Aorta (tissue), 5 donors: Measurements from ENCODE around the gene NENF. TPM values are rescaled to one million over a fixed set of nuclear protein-coding genes. Genes with fewer than 3 reads are reported as not detected.
A peak's percentile ranks its signal among the peaks of the same experiment; 100 is the strongest.
"Not testable (repeated sequence)": the region's sequence is repeated elsewhere in the genome, so short reads cannot be mapped to it uniquely, and the experiment has no call there.

Experiments
- ATAC-seq: fragments of 200-7000 bp; cut with Tn5 transposase; one replicate; pipeline ENCODE4 v1.9.1; 2022; ENCODE audit warnings: moderate library complexity; ENCODE audit not compliant: low FRiP score
- DNase-seq, 2 donors: peaks; one replicate each; pipeline ENCODE4 v3.0.0-alpha.2; 2020
- H3K27ac ChIP-seq, 2 donors: one replicate each; pipeline ENCODE4 v1.5.1; 2013; ENCODE audit warnings: low read length in 2 of 2, mild to moderate bottlenecking in 2 of 2, moderate library complexity in 2 of 2, control low read depth in 1 of 2, inconsistent platforms in 1 of 2, low read depth in 1 of 2
- H3K27me3 ChIP-seq, 2 donors: one replicate each; pipeline ENCODE4 v1.6.1; 2013; ENCODE audit warnings: control low read depth in 1 of 2, low read length in 1 of 2, mild to moderate bottlenecking in 1 of 2, moderate library complexity in 1 of 2; ENCODE audit not compliant: insufficient read depth in 2 of 2, control insufficient read depth in 1 of 2
- H3K36me3 ChIP-seq, 2 donors: one replicate each; pipeline ENCODE4 v1.6.1; 2013; ENCODE audit warnings: control low read depth in 1 of 2, low read length in 1 of 2, mild to moderate bottlenecking in 1 of 2; ENCODE audit not compliant: insufficient read depth in 2 of 2, control insufficient read depth in 1 of 2
- H3K4me1 ChIP-seq, 2 donors: one replicate each; pipeline ENCODE4 v1.6.1; 2013; ENCODE audit warnings: low read length in 2 of 2, control low read depth in 1 of 2, mild to moderate bottlenecking in 1 of 2, moderate library complexity in 1 of 2; ENCODE audit not compliant: insufficient read depth in 2 of 2, control insufficient read depth in 1 of 2
- H3K4me3 ChIP-seq, 2 donors: one replicate each; pipeline ENCODE4 v1.5.1; 2013; ENCODE audit warnings: low read length in 2 of 2, control low read depth in 1 of 2, mild to moderate bottlenecking in 1 of 2
- H3K9me3 ChIP-seq: one replicate; pipeline ENCODE4 v1.6.1; 2013; ENCODE audit warnings: mild to moderate bottlenecking, low read length; ENCODE audit not compliant: control insufficient read depth
- WGBS, 2 donors: extraction: QIAGEN DNeasy Blood & Tissue Kit; methylation state at CpG; one replicate each; pipeline ENCODE4 v1.1.7; 2013; 5-methylcytosine and 5-hydroxymethylcytosine counted together
- intact Hi-C, 2 donors: fragments of 100-400 bp; cut with DNase I; formaldehyde crosslinking; loops; one replicate each; pipeline versions ENCODE4 v1.14.2 to v1.15.0; 2022
- long read RNA-seq, 2 donors: library from polyadenylated mRNA; unstranded; transcript quantifications; one replicate each; pipeline ENCODE4 v2.0.0, GENCODE V29; 2020 to 2021
- polyA plus RNA-seq, 2 donors: library from polyadenylated mRNA; stranded (reverse); fragments of 200-250 nt; gene quantifications; one replicate each; pipeline ENCODE4 v1.2.3, GENCODE V29; 2013
- total RNA-seq, 2 donors: library from RNA; stranded (reverse); fragmentation: NEBNext Ultra II Directional; extraction: Animal tissue kit (Norgen Biotek cat#: 25700); gene quantifications; one replicate each; pipeline ENCODE4 v1.2.1, GENCODE V29; 2021
- donor health status: healthy with polysubstance abuse.
- donor health status: Bipolar disorder and iron deficiency.
- donor health status: DM: no; HTN: no; CAD: no.
- donor health status: DM: no; HTN: no; CAD: no.
- donor health status: DM: yes; HTN: yes; CAD: no.

NENF gene
- total RNA-seq, result 10 to 100 TPM; 67.9 to 91.5 TPM
- polyA plus RNA-seq, result 100 to 1,000 TPM; 122 to 148 TPM
- long read RNA-seq, donor 1, partial matches to known transcripts, result 5 of 11 reads
- long read RNA-seq, donor 1, other reads (novel, unspliced or antisense), result 5 of 11 reads
- long read RNA-seq, donor 2, transcript NENF-201 (4 exons, 949 nt), result major isoform, 50 of 67 reads
- long read RNA-seq, donor 2, transcript NENF-204 (3 exons, 845 nt), result minor isoform, 5 of 67 reads
- long read RNA-seq, donor 2, partial matches to known transcripts, result 9 of 67 reads
- long read RNA-seq, donor 2, other reads (novel, unspliced or antisense), result 3 of 67 reads

DNA sequence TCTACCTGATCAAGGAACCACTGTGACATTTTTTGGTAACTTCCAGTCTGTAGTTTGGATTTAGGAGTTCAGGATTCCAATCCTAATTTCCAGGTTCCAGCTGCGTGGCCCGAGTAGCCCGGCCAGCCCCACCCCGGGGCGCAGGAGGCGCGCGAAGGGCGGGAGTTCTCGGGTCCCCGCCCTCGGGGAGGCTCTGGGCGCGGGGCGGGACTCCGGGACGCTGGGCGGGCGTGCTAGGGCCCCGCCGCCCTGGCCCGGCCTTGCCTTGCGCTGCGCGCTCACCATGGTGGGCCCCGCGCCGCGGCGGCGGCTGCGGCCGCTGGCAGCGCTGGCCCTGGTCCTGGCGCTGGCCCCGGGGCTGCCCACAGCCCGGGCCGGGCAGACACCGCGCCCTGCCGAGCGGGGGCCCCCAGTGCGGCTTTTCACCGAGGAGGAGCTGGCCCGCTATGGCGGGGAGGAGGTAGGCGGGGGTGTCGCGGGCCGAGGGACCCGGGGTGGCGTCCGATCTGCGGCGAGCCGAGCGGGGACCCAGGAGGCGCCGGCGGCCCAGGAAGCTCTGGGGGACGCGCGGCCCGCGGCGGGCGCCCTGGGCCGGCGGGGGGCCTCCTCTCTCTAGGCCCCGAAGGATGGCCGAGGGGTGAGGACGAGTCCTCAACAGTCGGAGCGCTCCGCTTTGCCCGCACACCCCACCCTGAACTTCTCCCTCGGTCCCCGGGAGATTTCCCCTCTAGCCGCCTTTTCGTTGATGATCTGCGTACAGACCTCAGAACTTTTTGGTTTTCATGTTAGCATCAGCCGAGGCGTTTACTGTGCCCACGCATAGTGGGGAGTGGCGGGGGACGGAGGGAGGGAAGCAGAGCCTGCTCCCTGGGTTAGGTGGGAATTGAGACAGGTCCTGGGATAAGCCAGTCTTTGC lies at the start of gene NENF:
Gene NENF, plus strand, starts transcription at position 260 of the 916 bp plus-strand sequence. Its CDS starts 24 bp downstream, at position 284.
- peak; percentile 91 to 95 for DNase-seq

DNA sequence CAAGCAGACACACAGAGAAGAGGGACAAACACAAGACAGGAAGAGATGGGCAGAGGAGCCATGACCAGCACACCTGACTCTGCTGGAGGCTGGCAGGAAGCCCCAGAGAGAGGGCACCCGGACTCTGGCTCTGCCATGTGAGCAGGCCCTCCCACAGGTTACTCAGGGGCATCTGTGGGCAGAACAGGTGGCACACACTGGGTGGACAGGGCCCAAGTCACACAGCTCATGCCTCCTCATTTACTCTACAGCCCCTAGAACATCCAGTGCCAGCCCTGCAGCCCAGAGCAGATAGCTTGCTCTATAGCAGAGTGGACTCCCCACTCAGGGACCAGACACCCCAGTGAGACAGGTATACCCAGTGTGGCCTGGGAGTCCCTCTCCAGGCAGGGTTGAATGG lies 46.7 kb upstream of the NENF start:
- H3K4me1 ChIP-seq, result no peaks in the 10 kb centered on the region
- no peak overlapping the region for H3K4me3 ChIP-seq
- ATAC-seq (peak; percentile 36), DNase-seq (no peak)
- H3K36me3 ChIP-seq, result peaks cover 0 to 2% of the 10 kb centered on the region in 2 donors
- no peaks in the 10 kb centered on the region for H3K27me3 ChIP-seq
- no peaks in the 10 kb centered on the region for H3K9me3 ChIP-seq
- intact Hi-C loops, result no loop called here
- 75 to 91% methylated on average over 1 of the region's 1 CpG for WGBS, 2 donors
- H3K27ac ChIP-seq, result no peak overlapping the region

More for the DNA sequence above, at the start of gene NENF:
- no peaks in the 10 kb centered on the region for H3K27me3 ChIP-seq
- peak; percentile 97 for ATAC-seq
- 0 to 1% methylated on average over 49 to 86 of the region's 86 CpGs for WGBS, 2 donors
- H3K4me1 ChIP-seq, result peaks cover 4% of the 10 kb centered on the region in 2 donors
- peak within 1 kb of the TSS; percentile 69 to 92 for H3K27ac ChIP-seq
- intact Hi-C loops, result loop anchor here in 1 of 2 donors (2.0 kb wide), 1 partner anchor 20 kb away; no protein-coding TSS in a partner anchor
- no peaks in the 10 kb centered on the region for H3K36me3 ChIP-seq
- no peaks in the 10 kb centered on the region for H3K9me3 ChIP-seq
- H3K4me3 ChIP-seq, result peak within 1 kb of the TSS; percentile 94 to 99

DNA sequence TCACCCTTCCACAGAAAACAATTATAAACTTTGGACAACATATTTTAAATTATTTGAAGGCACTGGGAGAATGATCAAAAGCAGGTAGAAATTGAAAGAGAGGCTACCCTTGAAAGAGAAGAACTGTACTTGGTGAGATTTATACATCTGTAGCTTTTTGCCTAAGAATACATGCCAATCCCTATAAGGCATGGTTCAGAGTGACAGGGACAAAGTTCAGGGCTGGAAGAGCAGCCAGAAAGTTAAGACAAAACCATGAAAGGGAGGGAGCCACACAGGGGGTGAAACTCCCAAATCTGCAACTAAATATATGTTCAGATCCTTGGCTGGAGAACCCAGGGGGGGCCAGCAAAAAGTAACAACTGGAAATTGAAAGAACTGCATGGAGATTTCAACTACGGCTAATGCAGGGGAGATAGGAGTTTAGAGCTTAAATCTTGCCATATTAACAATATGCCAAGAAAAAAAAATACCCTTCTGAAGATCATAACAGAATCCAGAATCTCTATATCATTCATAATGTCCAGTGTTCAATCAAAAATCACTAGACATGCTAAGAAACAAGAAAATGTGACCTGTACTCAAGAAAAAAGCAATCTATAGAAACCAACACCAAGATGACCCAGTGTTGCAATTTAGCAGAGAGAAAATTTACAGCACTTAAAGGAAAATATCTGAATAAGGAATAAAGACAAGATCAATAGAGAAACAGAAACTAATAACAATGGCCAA lies 43.6 kb upstream of the NENF start:
- 95 to 99% methylated on average over 1 of the region's 1 CpG for WGBS, 2 donors
- H3K27ac ChIP-seq, result no peak overlapping the region
- intact Hi-C loops, result no loop called here
- H3K27me3 ChIP-seq, result no peaks in the 10 kb centered on the region
- no peaks in the 10 kb centered on the region for H3K9me3 ChIP-seq
- no peak overlapping the region for H3K4me3 ChIP-seq
- no peak for ATAC-seq
- no peaks in the 10 kb centered on the region for H3K4me1 ChIP-seq
- DNase-seq, result no peak
- H3K36me3 ChIP-seq, result peaks cover 0 to 2% of the 10 kb centered on the region in 2 donors

DNA sequence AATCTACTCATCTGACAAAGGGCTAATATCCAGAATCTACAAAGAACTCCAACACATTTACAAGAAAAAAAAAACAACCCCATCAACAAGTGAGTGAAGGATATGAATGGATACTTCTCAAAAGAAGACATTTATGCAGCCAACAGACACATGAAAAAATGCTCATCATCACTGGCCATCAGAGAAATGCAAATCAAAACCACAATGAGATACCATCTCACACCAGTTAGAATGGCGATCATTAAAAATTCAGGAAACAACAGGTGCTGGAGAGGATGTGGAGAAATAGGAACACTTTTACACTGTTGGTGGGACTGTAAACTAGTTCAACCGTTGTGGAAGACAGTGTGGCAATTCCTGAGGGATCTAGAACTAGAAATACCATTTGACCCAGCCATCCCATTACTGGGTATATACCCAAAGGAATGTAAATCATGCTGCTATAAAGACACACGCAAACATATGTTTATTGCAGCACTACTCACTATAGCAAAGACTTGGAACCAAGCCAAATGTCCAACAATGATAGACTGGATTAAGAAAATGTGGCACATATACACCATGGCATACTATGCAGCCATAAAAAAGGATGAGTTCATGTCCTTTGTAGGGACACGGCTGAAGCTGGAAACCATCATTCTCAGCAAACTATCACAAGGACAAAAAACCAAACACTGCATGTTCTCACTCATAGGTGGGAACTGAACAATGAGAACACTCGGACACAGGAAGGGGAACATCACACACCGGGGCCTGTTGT lies 36.9 kb upstream of the NENF start:
- intact Hi-C loops, H3K27me3 ChIP-seq, H3K4me3 ChIP-seq, ATAC-seq, H3K4me1 ChIP-seq, H3K36me3 ChIP-seq, H3K27ac ChIP-seq, H3K9me3 ChIP-seq, DNase-seq: not testable (repeated sequence)
- WGBS, 2 donors, result 94 to 96% methylated on average over 5 of the region's 6 CpGs

DNA sequence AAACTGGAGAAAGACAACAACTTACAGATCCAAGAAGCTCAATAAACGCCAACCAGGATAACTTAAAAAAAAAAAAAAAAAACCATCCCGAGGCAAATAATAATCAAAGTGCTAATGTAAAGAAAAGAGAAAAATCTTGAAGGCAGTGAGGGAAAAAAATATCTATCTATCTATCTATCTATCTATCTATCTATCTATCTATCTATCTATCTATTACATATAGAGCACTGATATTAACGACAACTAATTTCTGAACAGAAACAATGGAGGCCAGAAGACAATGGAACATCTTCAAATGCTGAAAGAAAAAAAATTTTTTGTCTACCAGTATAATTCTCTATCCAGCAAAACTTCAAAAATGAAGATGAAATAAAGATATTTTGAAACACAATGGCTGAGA lies 36.1 kb upstream of the NENF start:
- Histone ChIP-seq H3K4me1 (no peaks in the 10 kb centered on the region), H3K27ac (no peak overlapping the region), H3K9me3 (no peaks in the 10 kb centered on the region), H3K27me3 (no peaks in the 10 kb centered on the region), H3K36me3 (no peaks in the 10 kb centered on the region), H3K4me3 (no peak overlapping the region)
- DNase-seq (no peak), ATAC-seq (no peak)
- intact Hi-C loops, result no loop called here
- 94 to 98% methylated on average over 3 of the region's 3 CpGs for WGBS, 2 donors

DNA sequence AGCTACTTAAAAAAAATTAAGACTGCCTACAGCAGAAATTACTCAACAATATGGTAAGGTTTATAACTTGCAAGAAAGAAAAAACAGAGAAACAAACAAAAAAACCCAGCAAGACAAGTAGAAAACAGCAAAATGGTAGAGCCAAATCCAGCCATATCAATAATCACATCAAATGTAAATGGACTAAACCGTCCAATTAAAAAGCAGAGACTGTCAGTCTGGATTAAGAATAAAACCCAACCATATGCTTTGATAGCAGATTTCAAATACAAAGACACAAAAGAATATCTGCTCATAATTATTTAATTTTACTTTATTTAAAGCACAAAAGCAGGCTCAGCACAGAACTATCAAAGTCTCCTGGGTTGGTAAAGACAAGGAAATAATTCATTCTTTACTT lies 35.5 kb upstream of the NENF start:
- Histone ChIP-seq H3K36me3 (no peaks in the 10 kb centered on the region), H3K27ac (no peak overlapping the region), H3K4me1 (no peaks in the 10 kb centered on the region), H3K9me3 (no peaks in the 10 kb centered on the region), H3K27me3 (no peaks in the 10 kb centered on the region), H3K4me3 (no peak overlapping the region)
- DNase-seq, result no peak
- ATAC-seq, result no peak
- 96 to 100% methylated on average over 1 of the region's 1 CpG for whole genome bisulfite sequencing, 2 donors
- intact Hi-C loops, result no loop called here

DNA sequence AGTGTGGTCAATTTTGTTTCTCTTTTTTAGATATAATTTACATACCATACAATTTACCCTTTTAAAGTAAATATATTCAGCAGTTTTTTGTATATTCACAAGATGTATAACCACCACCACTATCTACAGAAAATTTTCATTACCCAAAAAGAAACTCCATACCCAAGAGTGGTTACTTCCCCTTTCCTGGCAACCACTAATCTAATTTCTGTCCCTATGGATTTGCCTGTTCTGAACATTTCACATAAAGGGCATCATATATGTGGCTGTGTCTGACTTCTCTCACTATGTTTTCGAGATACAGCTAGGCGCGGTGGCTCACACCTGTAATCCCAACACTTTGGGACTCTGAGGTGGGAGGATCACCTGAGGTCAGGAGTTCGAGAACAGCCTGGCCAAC lies 31.7 kb upstream of the NENF start:
- H3K4me3 ChIP-seq, result no peak overlapping the region
- no peaks in the 10 kb centered on the region for H3K9me3 ChIP-seq
- no peaks in the 10 kb centered on the region for H3K27me3 ChIP-seq
- intact Hi-C loops, result no loop called here
- H3K36me3 ChIP-seq, result no peaks in the 10 kb centered on the region
- H3K27ac ChIP-seq, result no peak overlapping the region
- DNase-seq (no peak), ATAC-seq (no peak)
- WGBS, 2 donors, result 96 to 98% methylated on average over 4 of the region's 4 CpGs
- no peaks in the 10 kb centered on the region for H3K4me1 ChIP-seq
